Measurements from ENCODE around the gene NPM1. TPM values are rescaled to one million over a fixed set of nuclear protein-coding genes. Genes with fewer than 3 reads are reported as not detected.

Gene NPM1
- total RNA-seq, 1 experiment from 2014 or later: 3,122 TPM

DNA sequence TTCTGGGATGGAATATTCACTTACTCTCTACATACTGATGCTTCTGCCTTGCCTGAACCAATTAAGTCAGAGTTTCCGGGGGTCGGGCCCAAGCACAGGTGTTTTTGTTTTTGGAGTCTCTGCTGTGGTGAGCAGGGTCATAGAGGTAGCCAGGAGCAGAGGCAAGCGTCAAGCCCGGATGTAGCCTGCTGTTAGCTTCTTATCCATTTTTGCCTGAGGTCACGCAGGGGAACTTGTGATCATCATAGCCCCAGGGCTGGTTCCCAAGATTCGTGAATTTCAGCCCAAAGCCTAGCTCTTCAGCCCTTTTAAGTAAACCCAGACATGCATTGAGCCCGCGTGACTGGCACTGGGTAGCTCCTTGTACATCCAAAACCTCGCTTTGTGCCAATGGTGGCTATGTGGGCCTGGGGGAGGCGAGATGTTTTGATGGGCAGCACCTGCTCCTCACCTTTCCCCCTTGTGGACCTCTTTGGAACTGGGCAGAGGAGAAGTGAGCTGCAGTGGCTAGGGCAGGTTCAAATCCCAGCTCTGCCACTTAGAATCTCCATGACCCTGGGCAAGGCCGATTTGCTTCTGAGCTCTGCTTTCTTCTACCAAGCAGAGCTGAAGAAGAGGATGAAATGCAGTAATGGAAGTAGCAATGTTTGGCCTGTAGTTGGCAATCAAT, 65.5 kb downstream of the NPM1 start:
- Histone ChIP-seq H3K9me3 (ENCODE audit: control insufficient read depth, low read depth, low read length) (no peaks in the 10 kb centered on the region), H3K4me1 (ENCODE audit: insufficient read depth, low read length) (peaks cover 12% of the 10 kb centered on the region; the same call in 1 of the 2 replicates), H3K27ac (ENCODE audit: insufficient read length, low read depth, low read length) (no peak overlapping the region), H3K56ac (ENCODE audit: insufficient read length, low read depth, low read length) (no peak overlapping the region), H3K18ac (ENCODE audit: insufficient read length, low read depth, low read length) (no peak overlapping the region), H4K8ac (replicated peaks; ENCODE audit: insufficient read length, low read depth, low read length) (no peak overlapping the region), H3K9ac (ENCODE audit: extremely low read depth, insufficient read length, low read length) (no peak overlapping the region), H3K79me2 (ENCODE audit: insufficient read depth, low read length) (no peaks in the 10 kb centered on the region), H3K79me1 (ENCODE audit: insufficient read depth, low read depth, low read length, poor library complexity, severe bottlenecking) (no peaks in the 10 kb centered on the region), H3K14ac (ENCODE audit: insufficient read depth, low read length) (no peak overlapping the region), H3T11ph (ENCODE audit: low read length) (no peak overlapping the region), H3K4ac (ENCODE audit: low read depth, low read length) (no peak overlapping the region), H2BK12ac (ENCODE audit: insufficient read length, low read depth, low read length) (no peak overlapping the region), H2AK5ac (ENCODE audit: insufficient read length, low read length) (no peak overlapping the region), H2BK15ac (ENCODE audit: low read depth, low read length) (no peak overlapping the region), H4K91ac (ENCODE audit: insufficient read length, low read depth, low read length) (no peak overlapping the region), H3K23me2 (ENCODE audit: insufficient read length, low read depth, low read length, poor library complexity, severe bottlenecking) (no peaks in the 10 kb centered on the region), H2BK5ac (ENCODE audit: insufficient read length, low read length) (no peak overlapping the region), H3K4me2 (ENCODE audit: insufficient read depth, insufficient read length, low read length) (no peak overlapping the region), H2BK120ac (ENCODE audit: low read depth, low read length, poor library complexity, severe bottlenecking) (no peak overlapping the region), H3K27me3 (ENCODE audit: insufficient read depth, low read length) (no peaks in the 10 kb centered on the region), H3K23ac (ENCODE audit: insufficient read length, low read depth, low read length) (no peak overlapping the region), H2AFZ (ENCODE audit: low read length) (no peak overlapping the region), H2BK20ac (ENCODE audit: low read depth, low read length, poor library complexity, severe bottlenecking) (no peak overlapping the region), H4K5ac (ENCODE audit: insufficient read length, low read depth, low read length) (no peak overlapping the region), H4K20me1 (ENCODE audit: control insufficient read depth, insufficient read depth, insufficient read length) (no peaks in the 10 kb centered on the region)
- WGBS (ENCODE audit: extremely low coverage, insufficient read length, low lambda C conversion rate): no CpG with 5 or more reads among the region's 11 CpGs
- Mint-ChIP-seq H3K9me3 (no peaks in the 10 kb centered on the region), H3K36me3 (ENCODE audit: insufficient read depth in 1 of 3, low read depth in 3 of 3) (no peaks in the 10 kb centered on the region; a peak in 2 of 7 replicates), H3K27ac (no peak overlapping the region), H3K27me3 (ENCODE audit: low read depth) (peaks cover 32% of the 10 kb centered on the region), H3K4me1 (peaks cover 43 to 56% of the 10 kb centered on the region in 2 experiments), H3K4me3 (no peak overlapping the region)
- DNase-seq: peak; percentile 53
- TF ChIP-seq, protein P1, sequence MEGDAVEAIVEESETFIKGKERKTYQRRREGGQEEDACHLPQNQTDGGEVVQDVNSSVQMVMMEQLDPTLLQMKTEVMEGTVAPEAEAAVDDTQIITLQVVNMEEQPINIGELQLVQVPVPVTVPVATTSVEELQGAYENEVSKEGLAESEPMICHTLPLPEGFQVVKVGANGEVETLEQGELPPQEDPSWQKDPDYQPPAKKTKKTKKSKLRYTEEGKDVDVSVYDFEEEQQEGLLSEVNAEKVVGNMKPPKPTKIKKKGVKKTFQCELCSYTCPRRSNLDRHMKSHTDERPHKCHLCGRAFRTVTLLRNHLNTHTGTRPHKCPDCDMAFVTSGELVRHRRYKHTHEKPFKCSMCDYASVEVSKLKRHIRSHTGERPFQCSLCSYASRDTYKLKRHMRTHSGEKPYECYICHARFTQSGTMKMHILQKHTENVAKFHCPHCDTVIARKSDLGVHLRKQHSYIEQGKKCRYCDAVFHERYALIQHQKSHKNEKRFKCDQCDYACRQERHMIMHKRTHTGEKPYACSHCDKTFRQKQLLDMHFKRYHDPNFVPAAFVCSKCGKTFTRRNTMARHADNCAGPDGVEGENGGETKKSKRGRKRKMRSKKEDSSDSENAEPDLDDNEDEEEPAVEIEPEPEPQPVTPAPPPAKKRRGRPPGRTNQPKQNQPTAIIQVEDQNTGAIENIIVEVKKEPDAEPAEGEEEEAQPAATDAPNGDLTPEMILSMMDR (conservative IDR thresholded peaks at IDR 0.05): peak; percentile 45
